ENCODE data around the gene PRKAR2B.

Gene PRKAR2B

GRCh38 chr7:107072133-107072532, 27.6 kb downstream of the PRKAR2B start:
- no peak for TF ChIP-seq CTCF (IDR thresholded peaks at IDR 0.05; ENCODE audit: insufficient read depth, missing control alignments)
- no peak for DNase-seq (ENCODE audit: insufficient read length, low spot score)
- FAIRE-seq: no peak

- FAIRE-seq: no peak
- no peak for DNase-seq (ENCODE audit: insufficient read length, low spot score)
- no peak for TF ChIP-seq CTCF (IDR thresholded peaks at IDR 0.05; ENCODE audit: insufficient read depth, missing control alignments)
These were observed 31.5 kb downstream of the PRKAR2B start for GRCh38 chr7:107075863-107076574.

- TF ChIP-seq CTCF (IDR thresholded peaks at IDR 0.05; ENCODE audit: insufficient read depth, missing control alignments): no peak
- no peak for DNase-seq (ENCODE audit: insufficient read length, low spot score)
- FAIRE-seq: no peak
These were observed 32.5 kb downstream of the PRKAR2B start for GRCh38 chr7:107076781-107077698.

- TF ChIP-seq CTCF (IDR thresholded peaks at IDR 0.05; ENCODE audit: insufficient read depth, missing control alignments): no peak
- DNase-seq (ENCODE audit: insufficient read length, low spot score): no peak
- no peak for FAIRE-seq
These were observed 33.4 kb downstream of the PRKAR2B start for GRCh38 chr7:107077699-107078516.

- TF ChIP-seq CTCF (IDR thresholded peaks at IDR 0.05; ENCODE audit: insufficient read depth, missing control alignments): no peak
- no peak for FAIRE-seq
These were observed 34.0 kb downstream of the PRKAR2B start for GRCh38 chr7:107078517-107078966.

GRCh38 chr7:107079212-107079940, 34.9 kb downstream of the PRKAR2B start:
- TF ChIP-seq CTCF (IDR thresholded peaks at IDR 0.05; ENCODE audit: insufficient read depth, missing control alignments): no peak
- FAIRE-seq (no peak), DNase-seq (ENCODE audit: insufficient read length, low spot score) (no peak)

More at GRCh38 chr7:107078517-107078966, 34.0 kb downstream of the PRKAR2B start:
- no peak for DNase-seq (ENCODE audit: insufficient read length, low spot score)

Measured in D721Med (cell line).